Measurements from ENCODE around the gene KLHL25.

Gene KLHL25

DNA sequence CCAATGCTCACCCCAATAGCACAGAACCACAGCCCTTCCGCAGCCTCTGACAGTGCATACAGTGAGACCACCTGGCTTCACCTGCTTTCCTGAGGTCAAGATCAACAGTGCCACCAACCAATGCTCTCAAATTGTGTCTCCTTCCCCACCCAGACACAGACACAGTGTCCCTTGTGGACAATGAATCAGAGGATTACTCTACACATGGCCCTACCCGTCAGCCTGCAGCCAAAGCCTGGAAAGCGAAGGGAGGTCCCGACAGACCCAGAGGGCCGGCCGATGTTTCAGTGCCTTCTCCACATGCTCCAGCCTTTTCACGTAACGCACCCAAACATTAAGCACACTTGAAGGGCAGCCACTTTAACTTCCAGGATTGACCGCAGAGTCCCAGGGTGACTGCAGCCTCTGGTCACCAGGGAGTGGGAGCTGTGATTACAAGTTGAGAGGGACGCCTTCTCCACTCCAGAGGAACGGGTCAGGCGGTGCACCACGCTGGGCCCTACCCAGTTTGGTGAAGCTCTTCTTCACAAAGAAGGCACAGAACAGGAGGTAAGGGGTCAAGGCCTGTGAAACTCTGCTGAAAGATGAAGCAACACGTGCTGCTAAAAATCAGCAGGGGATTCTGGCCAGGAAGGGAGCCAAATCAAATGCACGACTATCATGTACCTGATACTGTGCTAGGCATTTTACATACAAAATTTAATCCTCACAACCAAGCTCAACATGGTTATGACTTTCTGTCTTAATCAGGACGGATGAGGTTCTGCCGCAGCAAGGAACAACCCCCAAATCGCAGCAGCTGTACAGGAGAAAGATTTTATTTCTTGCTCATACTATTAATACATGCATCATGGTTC lies 17.2 kb downstream of the KLHL25 start:
- DNase-seq, result no peak

DNA sequence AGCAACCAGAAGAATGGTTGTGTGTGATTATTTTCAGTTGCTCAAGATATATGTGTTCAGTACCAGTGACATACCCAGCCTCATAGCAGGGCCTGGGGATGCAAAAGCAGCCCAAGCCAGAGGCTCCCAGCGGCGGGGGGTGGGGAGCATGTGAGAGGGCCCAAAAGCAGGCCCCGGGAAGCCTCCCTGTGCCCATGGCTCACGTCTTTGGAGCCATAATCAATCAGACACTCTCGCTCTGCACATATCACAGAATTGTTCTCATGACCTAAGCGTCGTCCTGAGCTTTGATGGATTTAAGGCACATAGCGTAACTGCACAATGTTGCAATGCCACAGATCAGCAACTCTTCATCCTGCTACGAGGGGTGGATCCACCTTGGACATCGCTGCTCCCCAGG lies 20.8 kb downstream of the KLHL25 start:
- no peak for DNase-seq

DNA sequence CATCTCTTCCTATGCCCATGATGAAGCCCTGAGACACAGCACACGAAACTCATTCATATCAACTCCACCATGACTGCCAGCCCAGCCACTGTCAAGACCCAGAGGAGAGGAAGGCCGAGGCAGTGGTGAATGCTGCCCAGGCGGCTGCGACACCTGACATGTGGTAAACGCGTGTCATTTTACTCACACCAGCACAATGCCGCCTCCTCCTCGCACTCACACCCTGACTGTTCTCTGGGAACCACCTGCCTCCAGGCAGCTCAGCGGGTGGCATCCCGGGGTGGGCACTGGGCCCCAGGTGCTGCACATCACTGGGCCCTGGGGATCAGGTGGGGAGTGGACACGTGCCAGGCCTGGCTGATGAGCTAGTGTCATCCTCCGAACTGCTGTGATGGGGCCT lies 21.5 kb downstream of the KLHL25 start:
- DNase-seq, result no peak

DNA sequence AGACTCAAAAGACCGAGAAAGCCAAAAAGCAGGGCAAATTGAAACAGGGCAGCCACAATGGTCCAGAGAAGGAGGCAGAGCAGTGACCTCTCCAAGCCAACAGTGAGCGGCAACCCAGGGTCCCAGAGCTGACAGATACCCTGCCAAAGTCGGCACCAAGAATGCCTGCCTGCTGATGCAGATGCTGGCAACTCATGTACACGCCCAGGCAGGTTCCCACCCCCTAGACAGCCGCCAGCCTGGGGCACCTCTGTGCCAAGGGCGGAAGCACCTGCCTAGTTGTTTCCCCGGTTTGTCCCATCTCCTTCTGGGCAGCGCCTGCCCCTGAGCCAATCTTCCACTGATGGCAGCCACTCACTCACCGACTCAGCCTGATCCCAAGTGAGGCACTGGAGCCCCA lies 22.1 kb downstream of the KLHL25 start:
- no peak for DNase-seq

DNA sequence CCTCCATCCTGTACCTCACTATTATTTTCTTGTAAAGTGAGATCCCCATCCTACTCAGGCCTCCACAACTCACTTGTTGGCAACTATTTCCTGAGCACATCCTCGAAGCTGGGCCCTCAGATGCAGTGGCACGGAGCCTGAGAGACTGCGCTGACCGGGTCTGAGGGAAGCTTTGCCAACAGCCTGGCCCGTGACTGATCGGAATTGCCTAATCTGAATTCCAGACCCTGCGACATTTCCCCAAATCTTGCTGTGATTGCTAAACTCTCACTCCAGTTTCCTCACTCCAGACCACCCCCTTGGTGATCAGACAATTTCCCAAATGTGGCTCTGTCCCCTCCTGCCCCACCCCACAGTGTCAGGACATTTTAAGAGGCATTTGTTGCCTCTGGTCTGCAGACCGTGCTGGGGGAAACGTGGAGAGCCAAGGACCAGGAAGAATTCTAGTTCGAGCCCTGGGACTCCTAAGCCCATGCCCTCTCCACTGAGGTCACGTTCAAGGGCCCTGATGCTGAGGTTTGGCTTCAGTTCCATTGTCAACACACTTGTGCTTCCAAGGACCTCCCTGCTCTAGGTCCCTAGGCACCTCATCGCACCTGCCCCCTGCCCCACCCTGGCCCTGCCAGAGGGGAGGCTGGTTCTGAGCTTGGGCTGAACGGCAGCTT lies 22.8 kb downstream of the KLHL25 start:
- DNase-seq, result no peak

DNA sequence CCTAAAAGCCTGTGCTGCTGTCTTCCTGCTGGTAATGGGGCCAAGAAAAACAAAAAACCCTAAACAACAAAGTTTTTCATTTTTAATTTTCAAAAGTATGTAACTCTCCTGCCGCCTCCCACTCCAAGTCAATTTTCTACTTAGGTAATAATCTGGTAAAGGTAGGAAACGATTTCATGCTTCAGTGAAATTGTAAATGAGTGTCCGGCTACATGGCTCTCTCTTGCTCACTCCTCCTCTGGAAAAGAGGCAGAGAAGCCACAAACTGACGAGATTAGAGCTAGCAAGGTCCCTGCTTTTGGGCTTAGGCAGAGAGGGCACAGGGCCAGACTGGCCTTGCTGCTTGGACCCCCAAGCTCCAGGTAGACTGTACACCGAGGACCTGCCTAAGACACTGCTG lies 23.5 kb downstream of the KLHL25 start:
- DNase-seq, result no peak

DNA sequence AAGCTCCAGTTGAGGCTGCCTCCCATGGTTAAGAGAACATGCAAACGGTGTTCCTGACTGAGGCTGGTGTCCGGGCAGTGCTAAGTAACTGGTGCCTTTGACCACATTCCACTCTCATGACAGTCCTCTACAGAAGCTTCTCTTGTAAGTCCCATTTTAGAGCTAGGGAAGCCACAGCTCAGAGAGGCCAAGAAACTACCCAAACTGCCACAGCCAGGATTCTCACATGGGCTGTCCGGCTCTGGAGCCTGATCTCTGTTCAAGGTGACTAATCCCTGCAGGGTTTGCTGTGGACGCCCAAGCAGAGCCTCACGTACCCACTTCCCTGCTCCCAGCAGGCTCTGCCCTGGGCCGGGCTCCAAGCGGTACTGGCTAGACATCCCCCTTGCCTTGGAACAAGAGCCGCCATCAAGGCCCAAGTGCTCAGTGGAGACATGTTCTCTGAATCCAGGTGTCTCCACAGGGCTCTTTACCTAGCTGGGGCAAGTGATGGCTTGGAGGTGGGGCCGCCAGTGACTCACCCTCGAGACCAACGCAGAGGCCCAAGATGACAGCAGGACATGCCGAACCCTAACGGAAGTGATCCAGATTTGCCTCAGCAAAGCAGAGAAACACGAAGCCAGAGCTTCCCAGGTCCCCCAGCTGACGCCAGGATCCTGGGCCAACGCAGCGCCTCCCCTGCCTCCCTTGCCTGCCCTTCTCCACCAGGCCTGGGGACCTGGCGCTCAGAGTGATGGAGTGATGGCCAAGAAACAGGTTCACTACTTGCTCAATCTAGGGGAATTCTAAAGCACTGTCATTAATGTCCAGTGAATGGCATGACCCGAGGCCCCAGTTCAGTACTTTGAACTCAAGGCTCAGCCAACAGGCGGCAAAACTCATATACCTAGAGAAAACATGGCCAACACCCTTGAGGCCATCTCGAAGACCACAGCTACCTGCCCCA lies 24.4 kb downstream of the KLHL25 start:
- DNase-seq, result no peak

DNA sequence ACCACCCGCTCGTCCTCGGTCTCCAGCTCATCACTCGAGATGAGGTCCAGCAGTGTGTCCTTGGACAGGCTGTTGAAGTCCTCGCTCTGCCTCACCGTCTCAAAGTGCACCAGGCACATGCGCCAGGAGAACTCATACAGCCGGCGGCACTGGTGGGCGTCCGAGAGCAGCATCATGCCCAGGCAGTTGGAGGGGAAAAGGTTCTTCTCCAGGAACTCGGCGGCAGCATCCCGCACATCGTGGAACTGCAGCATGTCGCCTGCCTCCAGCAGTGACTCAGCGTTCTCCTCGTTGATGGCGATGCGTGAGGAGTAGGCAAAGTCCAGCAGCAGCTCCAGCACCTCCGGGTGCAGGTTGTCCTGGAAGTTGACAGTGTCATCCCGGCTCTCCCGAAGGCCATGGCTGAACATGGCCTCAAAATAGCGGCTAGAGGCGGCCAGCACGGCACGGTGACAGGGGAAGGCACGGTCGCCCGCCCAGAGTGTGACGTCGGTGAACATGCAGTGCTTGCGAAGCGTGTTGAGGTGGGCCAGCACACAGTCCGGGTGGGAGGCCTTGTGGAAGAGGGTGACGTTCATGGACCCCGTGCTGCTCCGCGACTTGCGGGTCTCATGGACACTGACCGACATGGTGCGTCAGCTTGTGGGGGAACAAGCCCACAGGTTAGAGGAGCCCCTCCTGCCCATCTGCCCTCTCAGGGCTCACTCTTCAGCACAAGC lies 25.4 kb downstream of the KLHL25 start:
- DNase-seq, result no peak

DNA sequence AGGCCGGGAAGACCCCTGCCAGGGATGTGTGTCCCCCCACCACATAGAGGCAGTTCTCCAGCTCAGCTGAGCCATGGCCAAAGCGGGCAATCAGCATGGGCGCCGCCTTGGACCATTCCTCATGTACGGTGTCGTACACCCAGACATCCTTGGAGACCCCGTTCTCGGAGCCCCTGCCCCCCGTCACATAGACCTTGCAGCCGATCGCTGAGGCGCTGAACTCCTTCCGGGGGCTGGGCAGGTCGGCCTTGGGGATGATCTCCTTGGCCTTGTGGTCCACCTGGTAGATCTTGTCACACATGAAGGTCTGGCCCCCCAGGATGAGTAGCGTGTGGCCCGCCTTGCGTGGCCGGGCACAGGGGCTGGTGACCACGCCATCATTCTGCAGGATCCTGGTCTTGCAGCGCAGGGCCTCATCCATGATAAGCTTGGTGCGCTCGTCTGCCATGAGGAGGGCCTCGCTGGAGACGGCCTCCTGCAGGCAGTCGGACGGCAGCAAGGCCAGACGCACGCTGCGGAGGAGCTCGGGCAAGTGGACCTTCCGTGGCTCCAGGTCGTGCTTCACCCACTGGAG lies 26.0 kb downstream of the KLHL25 start:
- DNase-seq, result no peak

DNA sequence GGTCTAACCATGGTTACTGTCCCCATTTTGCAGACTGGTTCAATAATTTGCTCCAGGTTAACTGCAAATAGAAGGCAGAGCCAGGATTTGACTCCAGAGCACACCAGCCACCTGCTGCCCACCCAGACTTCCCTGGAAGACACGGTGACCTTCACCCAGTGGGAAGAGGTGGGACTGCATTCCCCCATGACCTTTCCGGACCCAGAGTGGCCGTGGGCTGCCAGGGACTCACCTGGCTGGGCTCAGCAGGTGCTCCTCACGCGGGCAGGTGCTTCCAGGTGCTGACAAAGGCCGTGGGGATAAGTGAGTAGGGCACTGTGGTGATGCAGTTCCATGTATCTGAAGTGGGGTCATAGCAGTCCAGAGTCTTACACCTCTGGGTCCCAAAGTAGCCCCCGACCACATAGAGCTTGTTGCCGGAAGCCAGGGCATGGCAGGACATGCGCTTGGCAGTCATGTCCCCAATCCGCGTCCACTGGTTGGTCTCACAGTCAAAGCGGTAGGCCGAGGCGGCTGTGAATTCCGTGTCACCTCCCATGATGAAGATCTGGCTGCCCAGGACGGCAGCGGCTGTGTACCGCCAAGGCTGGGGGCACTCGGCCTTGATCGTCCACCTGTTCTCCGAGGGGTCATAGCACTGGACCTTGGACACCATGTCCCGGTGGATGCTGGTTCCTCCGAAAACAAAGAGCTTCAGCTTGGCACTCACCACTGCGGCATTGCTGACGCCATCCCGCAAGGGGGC lies 26.8 kb downstream of the KLHL25 start:
- DNase-seq, result no peak

DNA sequence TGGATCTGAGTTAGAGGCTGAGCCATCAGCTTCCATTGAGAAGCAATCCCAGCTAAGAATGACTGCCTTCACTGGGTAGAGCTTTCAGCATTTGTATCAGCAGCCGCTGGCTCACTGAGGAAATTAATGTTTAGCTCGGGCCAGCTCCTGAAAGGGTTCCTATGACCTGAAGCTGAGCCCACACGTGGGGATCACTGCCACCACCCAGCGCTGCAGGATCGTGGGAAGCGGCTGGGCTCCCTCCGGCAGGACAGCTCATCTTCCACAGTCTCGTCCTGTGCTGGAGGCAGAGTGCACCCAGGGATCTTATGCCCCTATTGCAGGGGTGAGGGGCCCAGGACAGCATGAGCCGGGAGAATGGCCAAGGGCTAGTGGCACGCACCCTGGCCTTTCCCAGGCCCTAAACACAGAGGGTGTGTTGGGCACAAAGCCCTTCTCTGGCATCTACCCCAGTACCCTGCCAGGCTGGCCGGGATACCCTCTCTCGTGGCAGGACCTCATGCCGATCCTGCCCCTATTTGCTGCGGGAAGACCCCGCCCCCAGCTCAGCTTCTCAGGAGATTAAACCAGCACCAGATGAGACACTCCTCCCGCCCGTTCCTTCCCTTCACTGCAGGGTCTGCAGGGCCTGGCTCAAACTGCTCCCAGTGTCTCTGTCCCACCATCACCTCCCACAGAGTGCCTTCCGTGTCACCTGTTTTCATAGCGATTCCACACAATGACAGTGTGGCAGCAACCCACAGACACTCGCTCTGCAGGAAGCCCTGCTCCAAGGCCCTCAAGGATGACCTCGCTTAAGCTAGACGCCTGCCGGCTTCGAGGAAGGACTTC lies 28.5 kb downstream of the KLHL25 start:
- DNase-seq, result no peak

DNA sequence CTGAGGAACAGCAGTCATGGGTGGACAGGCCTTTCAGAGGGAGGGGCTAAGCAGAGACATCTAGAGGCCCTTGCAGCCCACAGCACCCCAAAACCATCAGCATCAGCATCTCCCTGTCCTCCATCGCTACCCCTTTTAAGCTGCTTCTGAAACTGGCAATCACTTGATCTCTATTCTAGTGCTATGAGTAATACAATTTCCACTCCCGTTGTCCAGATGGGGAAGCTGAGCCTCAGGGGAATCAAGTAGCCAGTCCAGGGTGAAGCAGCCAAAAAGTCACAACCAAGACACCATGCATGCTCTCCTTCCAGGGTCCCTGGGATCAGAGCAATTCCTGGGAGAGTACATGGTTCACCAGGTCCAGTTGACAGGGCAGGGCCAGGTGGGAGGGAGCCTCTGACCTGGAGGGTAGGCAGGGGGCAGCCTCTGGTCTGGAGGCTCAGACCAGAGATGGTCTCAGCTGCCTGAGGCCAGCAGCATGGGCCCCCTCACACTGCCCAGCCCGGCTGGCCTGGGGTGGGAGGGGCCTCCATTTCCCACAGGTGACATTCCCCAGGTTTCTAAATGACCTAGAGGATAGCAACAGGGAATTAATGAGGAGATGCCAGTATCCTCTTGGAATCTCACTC lies 30.0 kb downstream of the KLHL25 start:
- no peak for DNase-seq

DNA sequence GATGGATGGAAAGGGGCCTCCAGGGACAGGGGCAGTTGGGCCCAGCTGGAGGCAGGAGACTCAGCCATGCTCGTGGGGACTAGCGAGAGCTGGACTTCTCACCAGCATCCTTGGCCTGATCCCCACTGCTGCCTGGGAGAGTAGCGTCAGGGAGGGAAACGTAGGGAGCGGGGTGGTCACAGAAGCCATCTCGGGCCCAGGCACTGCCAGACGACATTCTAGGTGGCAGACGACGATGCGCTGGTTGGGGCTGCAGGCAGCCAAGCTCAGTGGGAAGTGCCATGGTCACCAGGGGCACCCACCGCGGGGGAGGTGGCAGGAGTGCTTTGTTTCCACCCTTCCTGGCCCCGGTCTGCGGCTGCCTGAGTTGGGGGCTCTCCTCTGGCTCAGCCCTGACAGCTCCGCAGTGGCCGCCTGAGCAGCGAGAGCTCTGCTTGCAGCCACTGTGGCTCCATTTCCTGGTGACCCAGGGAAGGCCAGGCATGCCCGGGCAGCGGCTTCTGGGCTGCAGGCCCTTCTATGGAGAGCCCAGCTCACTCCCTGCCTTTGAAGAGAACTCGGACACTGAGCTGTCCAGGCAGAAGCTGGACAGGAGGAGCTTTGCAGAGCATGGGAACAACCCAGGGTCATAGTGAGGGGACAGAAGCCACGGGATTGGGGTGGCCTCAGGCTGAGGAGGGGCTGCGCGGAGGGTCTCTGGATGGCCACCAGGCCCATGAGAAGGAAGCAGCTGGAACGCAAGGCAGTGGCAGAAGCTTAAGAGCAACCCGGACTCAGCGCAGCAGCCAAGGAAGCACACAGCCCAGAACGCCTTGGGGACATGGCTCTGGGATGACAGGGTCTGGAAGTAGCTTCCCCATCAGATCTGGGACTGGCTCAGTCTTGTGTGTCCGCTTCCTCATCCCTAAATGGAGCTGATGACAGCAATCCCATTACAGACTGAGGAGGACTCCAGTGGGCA lies 30.8 kb downstream of the KLHL25 start:
- DNase-seq, result no peak

DNA sequence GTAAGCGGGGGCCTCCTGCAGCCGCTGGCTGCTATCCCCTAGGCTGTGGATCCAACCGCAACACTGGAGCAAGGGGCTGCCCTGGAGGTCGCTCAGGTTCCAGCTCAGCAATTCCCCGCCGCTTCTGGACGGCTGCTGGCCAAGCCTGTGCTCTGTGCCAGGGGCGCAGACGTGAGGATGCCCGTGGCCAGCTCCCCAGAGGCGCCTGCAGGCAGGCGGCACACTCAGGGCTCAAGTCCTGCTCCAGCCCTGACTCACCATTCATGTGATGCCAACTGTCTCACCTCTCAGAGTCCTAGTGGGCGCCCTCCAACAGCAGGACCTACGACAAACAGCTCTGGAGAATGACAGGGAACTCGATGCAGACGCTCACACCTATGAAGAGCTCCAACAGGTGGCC lies 31.6 kb downstream of the KLHL25 start:
- no peak for DNase-seq

DNA sequence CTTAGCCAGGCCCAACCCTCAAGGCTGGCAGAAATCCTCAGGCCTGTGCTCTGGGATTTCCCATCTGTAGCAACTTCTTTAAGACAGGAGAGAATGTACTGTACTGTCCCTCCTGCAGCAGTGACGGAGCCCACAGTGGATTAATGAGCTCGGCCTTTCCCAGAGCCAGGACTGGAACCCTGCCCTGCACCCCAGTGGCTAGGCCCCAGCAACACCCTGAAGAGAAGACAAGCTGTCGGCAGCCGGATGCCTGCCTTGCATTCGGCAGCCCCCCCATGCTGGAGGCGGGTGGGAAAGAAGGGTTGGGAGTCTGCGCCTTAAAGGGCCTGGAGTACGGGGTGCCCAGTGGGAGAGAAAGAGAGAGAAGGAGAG lies 32.0 kb downstream of the KLHL25 start:
- no peak for DNase-seq

DNA sequence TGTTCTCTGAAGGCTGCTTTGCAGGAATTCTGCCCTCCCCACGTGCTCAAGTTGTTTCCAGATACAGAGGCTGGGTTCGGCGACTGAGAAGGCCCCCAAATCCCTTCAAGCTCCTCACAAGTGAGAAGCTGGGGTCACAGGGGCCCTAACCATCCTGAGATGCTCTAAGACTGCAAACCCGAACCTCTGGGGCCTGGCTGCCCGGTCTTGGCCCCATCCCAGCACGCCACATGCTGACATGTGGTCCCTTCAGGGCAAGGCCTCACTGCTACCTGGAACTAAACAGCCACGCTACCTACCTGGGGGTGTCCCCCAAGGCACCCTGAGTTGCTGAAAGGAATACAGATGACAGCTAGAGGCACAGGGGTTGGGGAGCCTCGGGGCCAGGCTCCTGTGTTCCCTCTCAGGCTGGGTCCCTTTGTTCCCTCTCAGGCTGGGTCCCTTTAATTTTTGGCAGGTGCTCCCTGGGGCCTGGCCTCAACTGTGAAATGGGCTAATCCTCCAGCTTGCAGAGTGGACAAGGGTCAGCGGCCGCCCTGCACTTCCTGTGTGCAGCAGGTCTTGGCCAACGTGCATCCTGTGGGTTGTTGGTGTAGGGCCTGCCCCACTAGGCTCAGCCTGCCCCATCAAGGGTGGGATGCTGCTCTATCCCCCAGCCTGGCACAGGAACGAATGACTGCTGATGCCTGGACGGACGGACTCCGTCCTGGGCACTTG lies 32.5 kb downstream of the KLHL25 start:
- no peak for DNase-seq

DNA sequence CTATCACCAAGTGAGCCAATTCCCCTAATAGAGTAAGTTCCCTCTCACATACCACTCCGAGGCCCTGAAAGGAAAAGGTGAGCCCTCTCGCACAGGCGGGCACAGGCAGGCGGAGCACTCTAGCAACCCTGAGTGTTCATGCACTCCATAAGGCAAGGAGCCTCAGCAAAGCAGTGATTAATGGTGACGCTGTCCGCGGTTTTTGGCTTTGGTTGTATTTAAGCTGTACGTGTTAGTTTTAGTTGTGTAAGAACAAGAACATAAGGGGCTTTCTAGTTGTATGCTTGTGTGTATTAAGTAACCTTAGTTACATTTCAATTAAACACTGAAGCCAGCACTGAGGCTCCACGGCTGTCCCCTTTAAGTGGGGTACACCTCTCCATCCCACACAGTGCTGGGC lies 33.1 kb downstream of the KLHL25 start:
- no peak for DNase-seq

Measured in DMS153 (cell line).